ENCODE data around the gene OR5B21.

The OR5B21 gene

DNA sequence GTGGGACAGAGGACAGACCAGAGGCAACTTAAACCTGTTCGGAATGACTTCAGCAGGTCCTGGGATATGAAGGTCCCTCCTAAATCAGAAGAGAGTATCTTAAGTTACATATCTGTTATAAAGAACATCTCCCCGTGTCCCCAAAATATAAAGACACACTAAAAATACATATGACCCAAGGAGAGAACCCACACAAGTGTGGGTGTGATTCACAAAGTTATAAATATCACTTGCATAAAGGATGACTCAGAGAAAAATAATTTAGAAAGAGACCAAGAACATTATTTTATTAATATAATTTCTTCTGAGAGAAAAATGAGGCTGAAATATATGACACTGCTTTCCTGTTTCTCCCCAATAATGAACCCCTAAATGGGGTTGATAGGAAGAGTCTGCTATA lies 14.2 kb downstream of the OR5B21 start:
- DNase-seq (ENCODE audit: low read depth), result no peak

GRCh38 chr11:58490827-58491226 lies 17.1 kb downstream of the OR5B21 start:
- DNase-seq (ENCODE audit: low read depth), result no peak

GRCh38 chr11:58487170-58487569 lies 20.7 kb downstream of the OR5B21 start:
- no peak for DNase-seq (ENCODE audit: low read depth)

GRCh38 chr11:58485961-58486360 lies 21.9 kb downstream of the OR5B21 start:
- no peak for DNase-seq (ENCODE audit: low read depth)

- DNase-seq (ENCODE audit: low read depth), result no peak
These were observed 36.0 kb downstream of the OR5B21 start for GRCh38 chr11:58471892-58472291.

DNA sequence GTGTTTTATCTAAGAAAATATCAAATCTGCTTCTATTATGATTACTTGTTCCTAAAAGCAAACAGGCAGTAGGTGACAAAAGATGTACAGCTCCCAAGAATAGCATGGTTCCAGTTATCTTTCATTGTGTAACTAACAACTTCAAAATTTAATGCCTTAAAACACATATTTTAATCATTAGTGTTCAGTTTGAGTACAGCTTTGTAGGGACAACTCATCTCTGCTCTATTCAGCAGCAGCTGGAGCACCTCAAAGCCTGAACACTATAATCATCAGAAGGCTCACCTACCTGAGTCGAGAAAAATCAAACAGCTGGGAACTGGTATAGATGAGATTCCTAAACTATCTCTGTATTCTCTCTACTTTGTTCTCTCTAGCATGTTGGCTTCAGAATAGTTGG lies 41.6 kb downstream of the OR5B21 start:
- no peak for DNase-seq (ENCODE audit: low read depth)

- DNase-seq (ENCODE audit: low read depth), result no peak
These were observed 42.2 kb downstream of the OR5B21 start for GRCh38 chr11:58465690-58466089.

All from HS-27A (cell line).